ENCODE results near the gene ZNF280D.

DNA sequence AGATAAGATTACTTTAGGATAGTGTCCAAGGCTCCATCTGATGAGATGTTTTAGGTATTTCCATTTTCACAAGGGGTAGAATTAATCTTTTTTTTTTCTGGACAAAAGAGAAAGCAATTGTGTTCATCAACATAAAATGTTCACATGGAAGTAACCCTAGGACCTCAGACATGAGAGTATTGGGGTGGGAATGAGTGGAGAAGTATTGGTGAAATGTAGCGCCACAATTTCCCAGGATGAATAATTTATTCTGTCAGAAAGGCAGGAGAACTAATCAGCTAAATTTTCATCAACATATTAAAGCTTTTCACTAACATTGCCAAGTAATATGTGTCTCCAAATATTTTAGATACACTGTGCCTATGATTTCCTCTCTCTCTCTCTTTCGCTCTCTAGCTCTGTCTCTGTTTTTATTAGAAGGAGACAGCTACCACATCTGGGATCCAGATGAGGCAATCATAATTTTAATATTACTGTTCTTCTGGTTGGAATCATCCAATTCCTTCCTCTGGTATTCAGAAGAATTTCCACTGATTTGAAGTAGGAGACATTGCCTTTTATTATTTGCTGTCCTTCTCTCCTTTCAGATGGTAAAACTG lies 21.6 kb upstream of the ZNF280D start:
- TF ChIP-seq EZH2phosphoT487 (IDR thresholded peaks at IDR 0.05; ENCODE audit: borderline replicate concordance) (no peak), ELF1 (IDR thresholded peaks at IDR 0.05; ENCODE audit: borderline replicate concordance, low read depth) (no peak), EZH2 (IDR thresholded peaks at IDR 0.05) (no peak), SP1 (IDR thresholded peaks at IDR 0.05; ENCODE audit: low read depth) (no peak), YY1 (IDR thresholded peaks at IDR 0.05; ENCODE audit: extremely low read depth, insufficient replicate concordance, low read depth, low read length) (no peak), POLR2AphosphoS5 (IDR thresholded peaks at IDR 0.05; ENCODE audit: low read depth, low read length) (no peak)
- TF ChIP-seq, protein P1, sequence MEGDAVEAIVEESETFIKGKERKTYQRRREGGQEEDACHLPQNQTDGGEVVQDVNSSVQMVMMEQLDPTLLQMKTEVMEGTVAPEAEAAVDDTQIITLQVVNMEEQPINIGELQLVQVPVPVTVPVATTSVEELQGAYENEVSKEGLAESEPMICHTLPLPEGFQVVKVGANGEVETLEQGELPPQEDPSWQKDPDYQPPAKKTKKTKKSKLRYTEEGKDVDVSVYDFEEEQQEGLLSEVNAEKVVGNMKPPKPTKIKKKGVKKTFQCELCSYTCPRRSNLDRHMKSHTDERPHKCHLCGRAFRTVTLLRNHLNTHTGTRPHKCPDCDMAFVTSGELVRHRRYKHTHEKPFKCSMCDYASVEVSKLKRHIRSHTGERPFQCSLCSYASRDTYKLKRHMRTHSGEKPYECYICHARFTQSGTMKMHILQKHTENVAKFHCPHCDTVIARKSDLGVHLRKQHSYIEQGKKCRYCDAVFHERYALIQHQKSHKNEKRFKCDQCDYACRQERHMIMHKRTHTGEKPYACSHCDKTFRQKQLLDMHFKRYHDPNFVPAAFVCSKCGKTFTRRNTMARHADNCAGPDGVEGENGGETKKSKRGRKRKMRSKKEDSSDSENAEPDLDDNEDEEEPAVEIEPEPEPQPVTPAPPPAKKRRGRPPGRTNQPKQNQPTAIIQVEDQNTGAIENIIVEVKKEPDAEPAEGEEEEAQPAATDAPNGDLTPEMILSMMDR (IDR thresholded peaks at IDR 0.05 in 2 of 3, conservative IDR thresholded peaks at IDR 0.05 in 1 of 3; ENCODE audit: borderline replicate concordance in 1 of 3, insufficient read depth in 1 of 3, low read depth in 2 of 3, low read length in 2 of 3): no peak
- TF ChIP-seq, protein P2, sequence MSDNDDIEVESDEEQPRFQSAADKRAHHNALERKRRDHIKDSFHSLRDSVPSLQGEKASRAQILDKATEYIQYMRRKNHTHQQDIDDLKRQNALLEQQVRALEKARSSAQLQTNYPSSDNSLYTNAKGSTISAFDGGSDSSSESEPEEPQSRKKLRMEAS (IDR thresholded peaks at IDR 0.05): no peak
- TF ChIP-seq, protein P3, sequence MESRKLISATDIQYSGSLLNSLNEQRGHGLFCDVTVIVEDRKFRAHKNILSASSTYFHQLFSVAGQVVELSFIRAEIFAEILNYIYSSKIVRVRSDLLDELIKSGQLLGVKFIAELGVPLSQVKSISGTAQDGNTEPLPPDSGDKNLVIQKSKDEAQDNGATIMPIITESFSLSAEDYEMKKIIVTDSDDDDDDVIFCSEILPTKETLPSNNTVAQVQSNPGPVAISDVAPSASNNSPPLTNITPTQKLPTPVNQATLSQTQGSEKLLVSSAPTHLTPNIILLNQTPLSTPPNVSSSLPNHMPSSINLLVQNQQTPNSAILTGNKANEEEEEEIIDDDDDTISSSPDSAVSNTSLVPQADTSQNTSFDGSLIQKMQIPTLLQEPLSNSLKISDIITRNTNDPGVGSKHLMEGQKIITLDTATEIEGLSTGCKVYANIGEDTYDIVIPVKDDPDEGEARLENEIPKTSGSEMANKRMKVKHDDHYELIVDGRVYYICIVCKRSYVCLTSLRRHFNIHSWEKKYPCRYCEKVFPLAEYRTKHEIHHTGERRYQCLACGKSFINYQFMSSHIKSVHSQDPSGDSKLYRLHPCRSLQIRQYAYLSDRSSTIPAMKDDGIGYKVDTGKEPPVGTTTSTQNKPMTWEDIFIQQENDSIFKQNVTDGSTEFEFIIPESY (IDR thresholded peaks at IDR 0.05; ENCODE audit: extremely low read depth, insufficient replicate concordance, low read length): no peak
